Gastroesophageal sphincter (tissue), 4 donors: ENCODE measurements around the gene MPDU1. TPM values are rescaled to one million over a fixed set of nuclear protein-coding genes. Genes with fewer than 3 reads are reported as not detected.
A peak's percentile ranks its signal among the peaks of the same experiment; 100 is the strongest.

Experiments used
- ATAC-seq: fragments of 150-250 bp; one replicate; pipeline ENCODE4 v1.9.1; 2016; ENCODE audit warnings: mild to moderate bottlenecking, moderate library complexity
- H3K27ac ChIP-seq, 4 donors: fragments of 200-600 bp; sonication (generic) in 3 of 4; 1 replicate in 3 of 4; 2 replicates in 1 of 4; pipeline ENCODE4 v1.5.1; 2016 to 2019
- H3K27me3 ChIP-seq: fragments of 200-600 bp; sonication (generic); one replicate; pipeline ENCODE4 v1.5.1; 2019
- H3K36me3 ChIP-seq, 2 donors: fragments of 200-600 bp; sonication (generic); one replicate each; pipeline ENCODE4 v1.5.1; 2019; ENCODE audit warnings: control low read depth in 1 of 2
- H3K4me1 ChIP-seq, 3 donors: fragments of 200-600 bp; sonication (generic); 1 replicate in 2 of 3; 2 replicates in 1 of 3; pipeline ENCODE4 v1.5.1; 2016 to 2019; ENCODE audit warnings: control low read depth in 2 of 3
- H3K4me3 ChIP-seq, 2 donors: fragments of 200-600 bp; sonication (generic); one replicate each; pipeline ENCODE4 v1.5.1; 2019; ENCODE audit warnings: mild to moderate bottlenecking in 1 of 2, moderate library complexity in 1 of 2
- H3K9me3 ChIP-seq, 3 donors: fragments of 200-600 bp; sonication (generic); one replicate each; pipeline ENCODE4 v1.5.1; 2017 to 2019; ENCODE audit warnings: control low read depth in 2 of 3
- CTCF ChIP-seq, 4 experiments: fragments of 200-600 bp in 2 of 4; fragments of 450-650 bp in 2 of 4; sonication (generic) in 1 of 4; IDR thresholded peaks; one replicate each; pipeline ENCODE4 v1.5.1; 2017 to 2019; ENCODE audit warnings: antibody characterized with exemption in 4 of 4, mild to moderate bottlenecking in 2 of 4, moderate library complexity in 2 of 4
- EP300 ChIP-seq: sonication (generic); formaldehyde crosslinking; IDR thresholded peaks from one replicate; pipeline ENCODE4 v1.6.1; 2017; ENCODE audit warnings: antibody characterized with exemption, mild to moderate bottlenecking
- POLR2A ChIP-seq, 2 donors: fragments of 450-650 bp; IDR thresholded peaks; one replicate each; pipeline ENCODE4 v1.6.1; 2017; ENCODE audit warnings: antibody characterized with exemption in 2 of 2, mild to moderate bottlenecking in 2 of 2, moderate library complexity in 1 of 2
- POLR2AphosphoS5 ChIP-seq: sonication (generic); formaldehyde crosslinking; IDR thresholded peaks from one replicate; pipeline ENCODE4 v1.6.1; 2017; ENCODE audit warnings: antibody characterized with exemption
- WGBS, 2 donors: methylation state at CpG; one replicate each; pipeline ENCODE4 v1.1.5; 2018; ENCODE audit warnings: low coverage in 1 of 2; 5-methylcytosine and 5-hydroxymethylcytosine counted together
- total RNA-seq, 4 donors: library from RNA; depleted of rRNA; stranded (reverse); fragments of >200 nt; gene quantifications; one replicate each; pipeline ENCODE4 v1.1.0, GENCODE V29; 2016

Gene MPDU1
- total RNA-seq, 4 donors from 2014 or later, result 38.1 to 66.5 (median 51.2) TPM

GRCh38 chr17:7561028-7561575, 22.6 kb upstream of the MPDU1 start:
- peak; percentile 74 for ATAC-seq
- Histone ChIP-seq H3K4me1 (peaks cover 2 to 78% (median 50%) of the 10 kb centered on the region in 3 donors), H3K4me3 (peak overlapping the region; percentile 65 to 84), H3K9me3 (no peaks in the 10 kb centered on the region), H3K27ac (peak overlapping the region; percentile 82 to 96 (median 93)), H3K36me3 (peaks cover 0 to 39% of the 10 kb centered on the region in 2 donors), H3K27me3 (no peaks in the 10 kb centered on the region)
- WGBS, 2 donors, result 0 to 2% methylated on average over 7 to 10 of the region's 32 CpGs
- TF ChIP-seq POLR2AphosphoS5 (peak; percentile 60), CTCF (IDR thresholded peaks at IDR 0.05) (peak in 3 of 4 experiments; percentile 90 to 95 (median 94)), EP300 (no peak)

GRCh38 chr17:7561589-7562207, 22.0 kb upstream of the MPDU1 start, which contains the start of gene SENP3:
Gene SENP3, plus strand, starts transcription at chr17:7561919. Its CDS starts 1,158 bp downstream, at chr17:7563077.
- Histone ChIP-seq H3K27me3 (no peaks in the 10 kb centered on the region), H3K27ac (peak within 1 kb of the TSS; percentile 82 to 96 (median 93)), H3K4me3 (peak within 1 kb of the TSS; percentile 65 to 84), H3K9me3 (no peaks in the 10 kb centered on the region), H3K4me1 (peaks cover 2 to 75% (median 50%) of the 10 kb centered on the region in 3 donors), H3K36me3 (peaks cover 0 to 45% of the 10 kb centered on the region in 2 donors)
- 1% methylated on average over 17 to 21 of the region's 82 CpGs for WGBS, 2 donors
- TF ChIP-seq CTCF (IDR thresholded peaks at IDR 0.05) (no peak), POLR2A (IDR thresholded peaks at IDR 0.05) (peak; percentile 63 to 68), POLR2AphosphoS5 (no peak)
- ATAC-seq, result peak; percentile 82

GRCh38 chr17:7562208-7562605, 21.4 kb upstream of the MPDU1 start:
- 0 to 20% methylated on average over 1 of the region's 28 CpGs for WGBS, 2 donors
- Histone ChIP-seq H3K9me3 (no peaks in the 10 kb centered on the region), H3K4me1 (peaks cover 2 to 70% (median 48%) of the 10 kb centered on the region in 3 donors), H3K36me3 (peaks cover 0 to 45% of the 10 kb centered on the region in 2 donors), H3K27ac (peak overlapping the region; percentile 82 to 96 (median 93)), H3K4me3 (peak overlapping the region; percentile 65 to 84), H3K27me3 (no peaks in the 10 kb centered on the region)
- TF ChIP-seq POLR2A (IDR thresholded peaks at IDR 0.05), result no peak
- TF ChIP-seq CTCF (IDR thresholded peaks at IDR 0.05), result no peak
- TF ChIP-seq EP300, result no peak
- no peak for TF ChIP-seq POLR2AphosphoS5
- no peak for ATAC-seq

- Histone ChIP-seq H3K4me1 (peaks cover 2 to 59% (median 38%) of the 10 kb centered on the region in 3 donors), H3K36me3 (peaks cover 0 to 52% of the 10 kb centered on the region in 2 donors), H3K27me3 (no peaks in the 10 kb centered on the region), H3K9me3 (no peaks in the 10 kb centered on the region), H3K4me3 (peak overlapping the region in 1 of 2 donors; percentile 84), H3K27ac (no peak overlapping the region)
- no peak for TF ChIP-seq CTCF (IDR thresholded peaks at IDR 0.05)
- TF ChIP-seq POLR2A (IDR thresholded peaks at IDR 0.05), result no peak
- TF ChIP-seq EP300, result no peak
- no peak for TF ChIP-seq POLR2AphosphoS5
- WGBS, 2 donors, result 65 to 100% methylated on average over 1 to 4 of the region's 30 CpGs
- no peak for ATAC-seq
Observed at GRCh38 chr17:7563115-7563869, 20.4 kb upstream of the MPDU1 start.
